Measurements from ENCODE around the gene KCNMA1. TPM values are rescaled to one million over a fixed set of nuclear protein-coding genes. Genes with fewer than 3 reads are reported as not detected.

KCNMA1 gene
- total RNA-seq, 3 donors from 2014 or later: 45.4 to 312 (median 62.4) TPM

- ATAC-seq: no peak
- H3K36me3 ChIP-seq (ENCODE audit: low read depth): no peaks in the 10 kb centered on the region
Measured at GRCh38 chr10:77196614-77197013, 441.0 kb downstream of the KCNMA1 start.

GRCh38 chr10:77195101-77195500 lies 442.5 kb downstream of the KCNMA1 start:
- H3K4me1 ChIP-seq (ENCODE audit: low read depth): no peaks in the 10 kb centered on the region
- ATAC-seq (no peak), DNase-seq (no peak)
- TF ChIP-seq CTCF (IDR thresholded peaks at IDR 0.05): no peak
- no peak overlapping the region for H3K4me3 ChIP-seq
- intact Hi-C loops (cut with DNase I, micrococcal nuclease): no loop called here
- no peaks in the 10 kb centered on the region for H3K9me3 ChIP-seq
- H3K36me3 ChIP-seq (ENCODE audit: low read depth): no peaks in the 10 kb centered on the region

More at GRCh38 chr10:77196614-77197013, 441.0 kb downstream of the KCNMA1 start:
- TF ChIP-seq CTCF (IDR thresholded peaks at IDR 0.05): no peak
- no peak for DNase-seq
- H3K9me3 ChIP-seq: no peaks in the 10 kb centered on the region
- intact Hi-C loops (cut with DNase I, micrococcal nuclease): no loop called here
- H3K4me3 ChIP-seq: no peak overlapping the region
- H3K4me1 ChIP-seq (ENCODE audit: low read depth): no peaks in the 10 kb centered on the region

GRCh38 chr10:77193001-77193400 lies 444.6 kb downstream of the KCNMA1 start:
- intact Hi-C loops (cut with DNase I, micrococcal nuclease): no loop called here
- no peak for DNase-seq
- H3K4me3 ChIP-seq: no peak overlapping the region
- no peaks in the 10 kb centered on the region for H3K9me3 ChIP-seq
- ATAC-seq: no peak
- TF ChIP-seq CTCF (IDR thresholded peaks at IDR 0.05): no peak
- no peaks in the 10 kb centered on the region for H3K36me3 ChIP-seq (ENCODE audit: low read depth)
- H3K4me1 ChIP-seq (ENCODE audit: low read depth): no peaks in the 10 kb centered on the region

- DNase-seq: no peak
- Histone ChIP-seq H3K4me1 (ENCODE audit: low read depth) (no peaks in the 10 kb centered on the region), H3K9me3 (no peaks in the 10 kb centered on the region), H3K36me3 (ENCODE audit: low read depth) (no peaks in the 10 kb centered on the region), H3K4me3 (no peak overlapping the region)
- no peak for TF ChIP-seq CTCF (IDR thresholded peaks at IDR 0.05)
- intact Hi-C loops (cut with DNase I, micrococcal nuclease): no loop called here
- no peak for ATAC-seq
Measured at GRCh38 chr10:77192402-77192801, 445.2 kb downstream of the KCNMA1 start.

- DNase-seq (no peak), ATAC-seq (no peak)
- TF ChIP-seq CTCF (IDR thresholded peaks at IDR 0.05): no peak
- Histone ChIP-seq H3K36me3 (ENCODE audit: low read depth) (no peaks in the 10 kb centered on the region), H3K4me1 (ENCODE audit: low read depth) (no peaks in the 10 kb centered on the region), H3K4me3 (no peak overlapping the region), H3K9me3 (no peaks in the 10 kb centered on the region)
- intact Hi-C loops (cut with DNase I, micrococcal nuclease): no loop called here
Measured at GRCh38 chr10:77191324-77192049, 446.1 kb downstream of the KCNMA1 start.
